Measurements from ENCODE around the gene NR2C2AP. TPM values are rescaled to one million over a fixed set of nuclear protein-coding genes. Genes with fewer than 3 reads are reported as not detected.
"Not testable (repeated sequence)": the region's sequence is repeated elsewhere in the genome, so short reads cannot be mapped to it uniquely, and the experiment has no call there.

Gene NR2C2AP
- total RNA-seq, 1 donor from 2014 or later: 10.6 TPM

DNA sequence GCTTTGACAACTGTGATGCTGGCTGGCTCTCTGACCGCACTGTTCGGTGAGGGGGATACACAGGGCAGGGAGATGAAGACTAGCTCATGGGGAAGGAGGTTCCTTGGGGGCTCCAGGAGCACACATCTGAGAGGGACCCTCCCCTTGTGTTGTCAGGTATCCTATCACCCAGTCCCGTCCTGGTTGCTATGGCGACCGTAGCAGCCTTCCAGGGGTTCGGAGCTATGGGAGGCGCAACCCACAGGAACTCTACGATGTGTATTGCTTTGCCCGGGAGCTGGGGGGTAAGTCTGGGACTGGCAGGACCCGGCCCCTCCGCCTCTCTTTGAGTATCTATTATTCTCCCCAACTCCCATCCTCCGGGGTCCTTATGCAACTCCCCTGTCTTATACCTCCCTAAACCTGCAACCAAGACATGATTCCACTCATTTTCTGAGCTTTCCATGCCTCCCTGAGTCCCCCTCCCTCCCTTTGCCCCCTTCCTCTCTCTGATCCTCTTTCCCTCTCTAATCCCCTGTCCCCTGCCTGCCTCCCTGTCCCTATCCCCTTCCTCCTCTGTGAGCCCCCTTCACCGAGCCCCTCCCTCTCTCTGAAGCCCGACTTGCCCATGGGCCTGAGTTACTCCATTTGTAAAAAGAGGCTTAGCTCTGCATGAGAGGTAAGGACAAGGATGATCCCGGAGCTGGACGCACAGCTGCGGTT is 21.1 kb upstream of the NR2C2AP start:
- no peak for DNase-seq (ENCODE audit: low spot score, unreplicated experiment)
- Mint-ChIP-seq H3K27ac (no peak overlapping the region), H3K9me3 (ENCODE audit: low read depth) (no peaks in the 10 kb centered on the region), H3K4me3 (ENCODE audit: low read depth) (no peak overlapping the region), H3K27me3 (peaks cover 43% of the 10 kb centered on the region), H3K36me3 (ENCODE audit: insufficient read depth) (no peaks in the 10 kb centered on the region), H3K4me1 (ENCODE audit: low read depth) (no peaks in the 10 kb centered on the region)
- TF ChIP-seq, protein P1, sequence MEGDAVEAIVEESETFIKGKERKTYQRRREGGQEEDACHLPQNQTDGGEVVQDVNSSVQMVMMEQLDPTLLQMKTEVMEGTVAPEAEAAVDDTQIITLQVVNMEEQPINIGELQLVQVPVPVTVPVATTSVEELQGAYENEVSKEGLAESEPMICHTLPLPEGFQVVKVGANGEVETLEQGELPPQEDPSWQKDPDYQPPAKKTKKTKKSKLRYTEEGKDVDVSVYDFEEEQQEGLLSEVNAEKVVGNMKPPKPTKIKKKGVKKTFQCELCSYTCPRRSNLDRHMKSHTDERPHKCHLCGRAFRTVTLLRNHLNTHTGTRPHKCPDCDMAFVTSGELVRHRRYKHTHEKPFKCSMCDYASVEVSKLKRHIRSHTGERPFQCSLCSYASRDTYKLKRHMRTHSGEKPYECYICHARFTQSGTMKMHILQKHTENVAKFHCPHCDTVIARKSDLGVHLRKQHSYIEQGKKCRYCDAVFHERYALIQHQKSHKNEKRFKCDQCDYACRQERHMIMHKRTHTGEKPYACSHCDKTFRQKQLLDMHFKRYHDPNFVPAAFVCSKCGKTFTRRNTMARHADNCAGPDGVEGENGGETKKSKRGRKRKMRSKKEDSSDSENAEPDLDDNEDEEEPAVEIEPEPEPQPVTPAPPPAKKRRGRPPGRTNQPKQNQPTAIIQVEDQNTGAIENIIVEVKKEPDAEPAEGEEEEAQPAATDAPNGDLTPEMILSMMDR (IDR thresholded peaks at IDR 0.05; ENCODE audit: unreplicated experiment): no peak

DNA sequence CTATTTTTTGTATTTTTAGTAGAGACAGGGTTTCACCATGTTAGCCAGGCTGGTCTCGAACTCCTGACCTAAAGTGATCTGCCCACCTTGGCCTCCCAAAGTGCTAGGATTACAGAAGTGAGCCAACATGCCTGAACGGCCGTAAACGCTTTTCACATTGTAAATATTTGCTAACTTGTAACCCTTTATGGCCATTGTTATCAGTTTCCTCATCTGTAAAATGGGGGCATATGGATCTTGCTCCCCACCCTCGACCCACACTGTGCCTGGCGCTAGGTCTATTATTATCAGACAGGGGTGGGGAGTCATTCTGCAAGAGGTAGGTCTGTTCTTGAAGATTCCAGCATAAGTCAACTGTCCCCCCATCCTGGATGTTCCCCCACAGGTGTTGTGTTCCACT is 20.4 kb upstream of the NR2C2AP start:
- Mint-ChIP-seq H3K27me3 (peaks cover 39% of the 10 kb centered on the region), H3K4me3 (ENCODE audit: low read depth) (no peak overlapping the region), H3K9me3 (ENCODE audit: low read depth) (no peaks in the 10 kb centered on the region), H3K4me1 (ENCODE audit: low read depth) (no peaks in the 10 kb centered on the region), H3K27ac (no peak overlapping the region), H3K36me3 (ENCODE audit: insufficient read depth) (no peaks in the 10 kb centered on the region)
- TF ChIP-seq, protein P1 (IDR thresholded peaks at IDR 0.05; ENCODE audit: unreplicated experiment): no peak
- DNase-seq (ENCODE audit: low spot score, unreplicated experiment): no peak

GRCh38 chr19:19223060-19223459 is 19.8 kb upstream of the NR2C2AP start:
- Mint-ChIP-seq H3K4me3 (ENCODE audit: low read depth) (no peak overlapping the region), H3K27ac (no peak overlapping the region), H3K9me3 (ENCODE audit: low read depth) (no peaks in the 10 kb centered on the region), H3K36me3 (ENCODE audit: insufficient read depth) (no peaks in the 10 kb centered on the region), H3K27me3 (peaks cover 33% of the 10 kb centered on the region), H3K4me1 (ENCODE audit: low read depth) (no peaks in the 10 kb centered on the region)
- TF ChIP-seq, protein P1 (IDR thresholded peaks at IDR 0.05; ENCODE audit: unreplicated experiment): no peak
- DNase-seq (ENCODE audit: low spot score, unreplicated experiment): no peak

- H3K4me1 Mint-ChIP-seq (ENCODE audit: low read depth); H3K4me3 Mint-ChIP-seq (ENCODE audit: low read depth); H3K9me3 Mint-ChIP-seq (ENCODE audit: low read depth); H3K36me3 Mint-ChIP-seq (ENCODE audit: insufficient read depth); DNase-seq (ENCODE audit: low spot score, unreplicated experiment); H3K27ac Mint-ChIP-seq: not testable (repeated sequence)
- H3K27me3 Mint-ChIP-seq: peaks cover 41% of the 10 kb centered on the region
These were observed 17.8 kb upstream of the NR2C2AP start for GRCh38 chr19:19221000-19221399.

DNA sequence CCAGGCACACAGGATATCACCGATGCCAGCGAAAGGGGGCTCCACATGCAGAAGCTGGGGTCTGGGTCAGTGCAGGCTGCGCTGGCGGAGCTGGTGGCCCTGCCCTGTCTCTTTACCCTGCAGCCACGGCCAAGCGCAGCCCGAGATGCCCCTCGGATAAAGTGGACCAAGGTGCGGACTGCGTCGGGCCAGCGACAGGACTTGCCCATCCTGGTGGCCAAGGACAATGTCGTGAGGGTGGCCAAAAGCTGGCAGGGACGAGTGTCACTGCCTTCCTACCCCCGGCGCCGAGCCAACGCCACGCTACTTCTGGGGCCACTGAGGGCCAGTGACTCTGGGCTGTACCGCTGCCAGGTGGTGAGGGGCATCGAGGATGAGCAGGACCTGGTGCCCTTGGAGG is 15.7 kb upstream of the NR2C2AP start:
- Mint-ChIP-seq H3K27me3 (peaks cover 41% of the 10 kb centered on the region), H3K9me3 (ENCODE audit: low read depth) (peaks cover 3% of the 10 kb centered on the region), H3K36me3 (ENCODE audit: insufficient read depth) (no peaks in the 10 kb centered on the region), H3K4me1 (ENCODE audit: low read depth) (no peaks in the 10 kb centered on the region), H3K27ac (no peak overlapping the region), H3K4me3 (ENCODE audit: low read depth) (no peak overlapping the region)
- DNase-seq (ENCODE audit: low spot score, unreplicated experiment): no peak
- TF ChIP-seq, protein P1 (IDR thresholded peaks at IDR 0.05; ENCODE audit: unreplicated experiment): no peak

DNA sequence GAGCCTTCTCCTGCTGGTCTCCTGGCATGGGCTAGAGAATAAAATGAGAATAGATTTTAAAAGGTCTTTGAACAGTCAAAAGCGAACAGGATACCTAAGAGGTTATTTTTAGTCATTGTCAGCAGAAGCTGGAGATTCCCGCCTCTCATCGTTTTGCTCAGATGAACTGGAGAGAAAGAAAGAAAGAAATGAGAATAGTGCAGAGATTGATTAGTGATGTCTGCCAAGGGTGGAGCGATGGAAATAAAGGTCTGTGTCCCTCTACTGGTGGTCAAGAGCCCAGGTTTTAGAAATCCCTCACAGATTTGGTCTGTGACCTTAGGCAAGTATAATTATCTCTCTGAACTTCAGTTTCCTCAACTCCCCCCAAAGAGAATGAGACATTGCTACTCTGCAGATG is 13.9 kb upstream of the NR2C2AP start:
- H3K9me3 Mint-ChIP-seq (ENCODE audit: low read depth): peaks cover 3% of the 10 kb centered on the region
- no peaks in the 10 kb centered on the region for H3K4me1 Mint-ChIP-seq (ENCODE audit: low read depth)
- DNase-seq (ENCODE audit: low spot score, unreplicated experiment): no peak
- no peak overlapping the region for H3K4me3 Mint-ChIP-seq (ENCODE audit: low read depth)
- H3K27me3 Mint-ChIP-seq: peaks cover 48% of the 10 kb centered on the region
- H3K27ac Mint-ChIP-seq: no peak overlapping the region
- H3K36me3 Mint-ChIP-seq (ENCODE audit: insufficient read depth): no peaks in the 10 kb centered on the region
- TF ChIP-seq, protein P1 (IDR thresholded peaks at IDR 0.05; ENCODE audit: unreplicated experiment): no peak

Data from progenitor cell of endocrine pancreas (in vitro differentiated cells).